GM19239 (cell line): Measurements from ENCODE around the gene GALP.
"Not testable (repeated sequence)": the region's sequence is repeated elsewhere in the genome, so short reads cannot be mapped to it uniquely, and the experiment has no call there.

ENCODE experiments used
- DNase-seq: peaks from one replicate; pipeline ENCODE4 v3.0.0; 2011; ENCODE audit warnings: low spot score; ENCODE audit not compliant: insufficient read length
- FAIRE-seq: peaks from 2 replicates; lab custom pipeline; 2011; peaks lifted over from hg19 to GRCh38; lab: Jason Lieb, UNC

GALP gene

GRCh38 chr19:56176881-56177280 is 1.1 kb downstream of the GALP start:
- no peak for DNase-seq

GRCh38 chr19:56177564-56178243 is 1.9 kb downstream of the GALP start:
- FAIRE-seq (no peak), DNase-seq (no peak)

More at GRCh38 chr19:56176881-56177280, 1.1 kb downstream of the GALP start:
- no peak for FAIRE-seq

- DNase-seq, result no peak
- no peak for FAIRE-seq
These were observed 14.0 kb downstream of the GALP start for GRCh38 chr19:56189785-56190184.

GRCh38 chr19:56191115-56191514 is 15.3 kb downstream of the GALP start:
- DNase-seq (no peak), FAIRE-seq (no peak)

GRCh38 chr19:56191711-56192110 is 15.9 kb downstream of the GALP start:
- DNase-seq (no peak), FAIRE-seq (no peak)

GRCh38 chr19:56193981-56194640 is 18.3 kb downstream of the GALP start:
- no peak for FAIRE-seq
- no peak for DNase-seq

GRCh38 chr19:56197646-56198045 is 21.8 kb downstream of the GALP start, which contains the start of gene ZSCAN5B:
Gene ZSCAN5B, minus strand, starts transcription at chr19:56197783. Its CDS starts 4,731 bp downstream, at chr19:56193052.
- DNase-seq, FAIRE-seq: not testable (repeated sequence)

GRCh38 chr19:56199687-56200086 is 23.9 kb downstream of the GALP start:
- DNase-seq, result no peak
- FAIRE-seq, result no peak

GRCh38 chr19:56201973-56202372 is 26.2 kb downstream of the GALP start, which contains the start of gene ZSCAN5C:
Gene ZSCAN5C, plus strand, starts transcription at chr19:56202273. Its CDS starts 3,641 bp downstream, at chr19:56205914.
- DNase-seq (no peak), FAIRE-seq (no peak)

DNA sequence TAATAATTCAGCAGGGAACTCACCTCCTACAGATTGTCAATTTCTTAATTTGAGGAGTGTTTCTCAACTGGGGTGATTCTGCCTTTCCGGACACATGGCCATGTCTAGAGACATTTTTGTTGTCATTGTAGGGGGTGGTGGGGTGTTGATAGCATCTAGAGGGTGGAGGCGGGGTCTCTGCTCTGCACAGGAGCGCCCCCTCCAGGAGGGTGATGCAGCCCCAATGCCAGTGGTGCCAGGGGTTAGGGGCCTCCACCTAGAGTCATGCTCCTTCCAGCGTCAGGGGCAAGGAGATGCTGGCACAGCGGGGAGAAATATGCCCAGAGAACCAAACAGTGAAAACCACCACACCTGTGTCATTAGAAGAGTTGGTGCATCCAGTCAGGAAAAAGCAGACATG is 31.8 kb downstream of the GALP start:
- not testable (repeated sequence) for FAIRE-seq, DNase-seq

- no peak for FAIRE-seq
- DNase-seq, result no peak
These were observed 33.3 kb downstream of the GALP start for GRCh38 chr19:56209091-56209490.

GRCh38 chr19:56210036-56210435 is 34.2 kb downstream of the GALP start:
- not testable (repeated sequence) for DNase-seq, FAIRE-seq

GRCh38 chr19:56211718-56212117 is 35.9 kb downstream of the GALP start:
- DNase-seq, result no peak
- no peak for FAIRE-seq

- no peak for DNase-seq
- no peak for FAIRE-seq
These were observed 41.5 kb downstream of the GALP start for GRCh38 chr19:56217039-56217949.

- DNase-seq, result no peak
- FAIRE-seq, result no peak
These were observed 43.2 kb downstream of the GALP start for GRCh38 chr19:56218961-56219360.

DNA sequence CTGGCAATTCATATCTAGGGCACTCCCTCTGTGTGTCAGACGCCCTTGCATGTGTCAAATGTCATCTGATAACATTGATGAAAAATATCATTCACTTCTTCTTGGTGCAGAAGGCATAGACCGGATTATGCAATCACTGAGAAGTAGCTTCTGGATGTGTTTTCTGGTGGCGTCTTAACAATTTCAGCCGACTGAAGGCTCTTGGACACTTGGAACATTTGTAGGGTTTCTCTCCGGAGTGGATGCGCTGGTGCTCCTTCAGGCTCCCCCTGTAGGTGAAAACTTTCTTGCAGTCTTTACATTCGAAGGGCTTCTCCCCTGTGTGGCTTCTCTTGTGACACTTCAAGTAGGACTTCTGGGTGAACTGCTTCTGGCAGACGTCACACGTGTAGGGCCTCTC is 45.6 kb downstream of the GALP start:
- not testable (repeated sequence) for FAIRE-seq, DNase-seq

GRCh38 chr19:56221851-56222250 is 46.0 kb downstream of the GALP start:
- DNase-seq (no peak), FAIRE-seq (no peak)

- DNase-seq (no peak), FAIRE-seq (no peak)
These were observed 47.1 kb downstream of the GALP start for GRCh38 chr19:56222901-56223300.

DNA sequence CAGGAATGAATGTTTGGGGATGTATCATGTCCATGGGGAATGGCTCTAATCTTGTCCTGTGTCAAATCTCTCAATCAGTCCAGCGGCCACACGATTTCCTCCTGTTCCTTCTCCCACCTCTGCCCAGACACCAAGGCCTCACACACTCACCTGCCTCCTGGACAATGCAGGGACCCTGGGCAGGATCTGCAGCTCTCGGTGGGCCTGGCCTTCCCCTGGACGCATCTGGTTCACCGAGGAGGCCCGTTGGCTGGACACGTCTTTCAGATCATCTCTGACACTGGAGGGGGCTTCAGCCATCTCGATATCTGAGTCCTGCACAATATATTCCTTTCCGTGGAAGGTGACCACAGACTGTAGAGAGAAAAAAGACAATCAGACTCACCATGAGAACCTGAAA is 47.7 kb downstream of the GALP start:
- FAIRE-seq (no peak), DNase-seq (no peak)
